Esophagus squamous epithelium (tissue), 4 donors: Measurements from ENCODE around the gene KCTD3.

ENCODE experiments used
- CTCF ChIP-seq, 6 experiments: fragments of 450-650 bp in 4 of 6; fragments of 200-600 bp in 2 of 6; sonication (generic) in 2 of 6; IDR thresholded peaks; one replicate each; pipeline ENCODE4 v1.5.1; 2016 to 2019; ENCODE audit warnings: antibody characterized with exemption in 6 of 6, mild to moderate bottlenecking in 4 of 6, moderate library complexity in 4 of 6
- POLR2A ChIP-seq, 4 donors: fragments of 450-650 bp; IDR thresholded peaks; one replicate each; pipeline ENCODE4 v1.6.1; 2017; ENCODE audit warnings: antibody characterized with exemption in 4 of 4, mild to moderate bottlenecking in 4 of 4, moderate library complexity in 3 of 4

GRCh38 chr1:215645182-215645581 lies 78.1 kb downstream of the KCTD3 start:
- no peak for TF ChIP-seq CTCF (IDR thresholded peaks at IDR 0.05)
- no peak for TF ChIP-seq POLR2A (IDR thresholded peaks at IDR 0.05)
